Stimulated activated CD8-positive, alpha-beta memory T cell treated with anti-CD3 and anti-CD28 coated beads, Interleukin-2, amount 100 ng/mL, for 48 hours (primary cell): Measurements from ENCODE around the gene CEP164.

Source experiments
- DNase-seq, 2 donors: peaks; one replicate each; pipeline ENCODE4 v3.0.0-alpha.2; 2020; ENCODE audit warnings: low read depth in 2 of 2

The CEP164 gene

GRCh38 chr11:117461396-117462182 lies 133.9 kb downstream of the CEP164 start:
- no peak for DNase-seq

- no peak for DNase-seq
These were observed 134.7 kb downstream of the CEP164 start for GRCh38 chr11:117462183-117462863.

- no peak for DNase-seq
These were observed 135.2 kb downstream of the CEP164 start for GRCh38 chr11:117462864-117463247.
